GM12878 (cell line): ENCODE measurements around the gene SMIM44. TPM values are rescaled to one million over a fixed set of nuclear protein-coding genes. Genes with fewer than 3 reads are reported as not detected.

Experiments
- BCL11A ChIP-seq: IDR thresholded peaks from 2 replicates; pipeline ENCODE4 v1.6.1; 2011; ENCODE audit warnings: low read depth, low read length
- CBX5 ChIP-seq: sonication (generic); IDR thresholded peaks from 2 replicates; pipeline ENCODE4 v1.6.1; 2016; ENCODE audit warnings: low read depth, moderate library complexity, mild to moderate bottlenecking, inconsistent platforms
- ESRRA ChIP-seq: IDR thresholded peaks from 2 replicates; pipeline ENCODE4 v1.6.1; 2012; ENCODE audit warnings: mild to moderate bottlenecking, low read length, improper control_type of control experiment
- HDAC2 ChIP-seq: fragments of 200-600 bp; sonication (generic); IDR thresholded peaks from 2 replicates; pipeline ENCODE4 v1.6.1; 2017
- JUND ChIP-seq: IDR thresholded peaks from 2 replicates; pipeline ENCODE4 v1.6.1; 2012; ENCODE audit warnings: low read depth, mild to moderate bottlenecking, low read length, improper control_type of control experiment, moderate library complexity
- NFIC ChIP-seq: IDR thresholded peaks from 2 replicates; pipeline ENCODE4 v1.6.1; 2012; ENCODE audit warnings: low read depth, mild to moderate bottlenecking, inconsistent platforms, low read length, moderate library complexity
- PML ChIP-seq: IDR thresholded peaks from 2 replicates; pipeline ENCODE4 v1.6.1; 2012; ENCODE audit warnings: low read length, inconsistent platforms
- POLR2A ChIP-seq: IDR thresholded peaks from 2 replicates; pipeline ENCODE4 v1.6.1; 2011; ENCODE audit warnings: low read depth, mild to moderate bottlenecking, low read length
- RAD51 ChIP-seq: fragments of 450-650 bp; IDR thresholded peaks from 2 replicates; pipeline ENCODE4 v1.6.1; 2016; ENCODE audit warnings: moderate library complexity, mild to moderate bottlenecking, inconsistent platforms
- RFX5 ChIP-seq: IDR thresholded peaks from 2 replicates; pipeline ENCODE4 v1.6.1; 2011; ENCODE audit warnings: low read depth, low read length, improper control_type of control experiment
- SIN3A ChIP-seq: IDR thresholded peaks from 2 replicates; pipeline ENCODE4 v1.6.1; 2012; ENCODE audit warnings: low read depth, low read length, improper control_type of control experiment
- polyA plus RNA-seq, 11 experiments: library from polyadenylated mRNA; depleted of rRNA in 4 of 11; unstranded in 6 of 11; stranded (reverse) in 5 of 11; fragments of >200 nt; fragmentation: Nextera tagmentation in 4 of 11; fragmentation: Illumina TruSeq in 1 of 11; extraction: Ambion mirVana in 4 of 11; extraction: Trizol in 1 of 11; gene quantifications; 1 replicate in 1 of 11; 2 replicates in 10 of 11; pipeline versions ENCODE4 v1.2.1 to v1.2.3, GENCODE V29; 2011 to 2016; ENCODE audit warnings: inconsistent platforms in 2 of 11, missing spikeins in 2 of 11, low read depth in 1 of 11
- total RNA-seq, 4 experiments: library from RNA; depleted of rRNA in 3 of 4; stranded (reverse); fragments of >200 nt in 3 of 4; fragmentation: Illumina TruSeq in 1 of 4; extraction: Trizol in 1 of 4; gene quantifications; 2 replicates each; pipeline versions ENCODE4 v1.2.1 to v1.2.3, GENCODE V29; 2013 to 2021
- TF ChIP-seq, protein P1 (sequence below): fragments of 450-650 bp; IDR thresholded peaks from 2 replicates; pipeline ENCODE4 v1.6.1; 2018; ENCODE audit warnings: borderline replicate concordance, mild to moderate bottlenecking; ENCODE audit not compliant: partially characterized antibody
- TF ChIP-seq, protein P2 (sequence below): fragments of 450-650 bp; IDR thresholded peaks from 2 replicates; pipeline ENCODE4 v1.6.1; 2017; ENCODE audit warnings: mild to moderate bottlenecking, moderate library complexity
- TF ChIP-seq, protein P3 (sequence below): fragments of 450-650 bp; formaldehyde crosslinking; IDR thresholded peaks from 2 replicates; pipeline ENCODE4 v1.4.0; 2020; ENCODE audit warnings: mild to moderate bottlenecking, moderate library complexity
- TF ChIP-seq, protein P4 (sequence below): IDR thresholded peaks from 2 replicates; pipeline ENCODE4 v1.6.1; 2012; ENCODE audit warnings: low read depth, low read length, improper control_type of control experiment

SMIM44 gene
- total and polyA plus RNA-seq, 10 of the 15 experiments (the other 5 are each of a cell fraction or from before 2014, with no cell fraction given) = not detected

DNA sequence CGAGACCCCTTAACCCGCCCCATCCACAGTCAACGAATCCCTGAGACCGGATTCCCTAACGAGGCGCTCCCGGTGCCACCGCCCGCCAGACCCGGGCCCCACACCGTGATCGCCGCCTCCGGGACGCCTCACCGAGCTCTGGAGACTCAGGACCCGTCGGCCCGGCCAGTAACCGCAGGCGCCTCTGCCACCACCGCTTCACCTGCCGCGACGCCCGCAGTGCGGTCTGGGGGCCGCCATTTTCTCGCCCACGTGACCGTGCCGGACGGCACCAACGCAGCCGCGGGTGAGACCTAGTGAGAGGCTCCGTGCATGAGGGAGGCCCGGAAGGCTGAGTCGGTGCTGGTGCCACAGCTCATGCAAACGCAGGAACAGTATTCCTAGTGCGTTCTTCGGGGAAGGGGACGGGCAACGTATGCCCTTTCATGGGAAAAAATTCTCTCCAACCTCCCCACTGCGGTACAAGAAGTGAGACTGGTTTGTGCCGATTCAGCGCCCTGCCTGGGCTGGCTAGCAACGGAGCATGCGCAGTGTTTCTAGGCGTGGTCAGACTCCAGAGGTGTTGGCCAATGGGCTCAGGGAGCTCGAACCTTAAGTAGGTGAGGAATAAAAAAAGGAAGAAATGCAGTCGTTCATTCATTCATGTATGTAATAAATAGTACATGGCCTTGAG, 17.3 kb upstream of the SMIM44 start, which contains the start of gene DOHH (continued):
- peak; percentile 99 for TF ChIP-seq JUND
- TF ChIP-seq ESRRA = no peak
- TF ChIP-seq HDAC2 = no peak; the same call in 1 of the 2 replicates
- TF ChIP-seq NFIC = peak; percentile 74; the same call in 1 of the 2 replicates
- peak; percentile 97 for TF ChIP-seq RAD51
- TF ChIP-seq, protein P1, sequence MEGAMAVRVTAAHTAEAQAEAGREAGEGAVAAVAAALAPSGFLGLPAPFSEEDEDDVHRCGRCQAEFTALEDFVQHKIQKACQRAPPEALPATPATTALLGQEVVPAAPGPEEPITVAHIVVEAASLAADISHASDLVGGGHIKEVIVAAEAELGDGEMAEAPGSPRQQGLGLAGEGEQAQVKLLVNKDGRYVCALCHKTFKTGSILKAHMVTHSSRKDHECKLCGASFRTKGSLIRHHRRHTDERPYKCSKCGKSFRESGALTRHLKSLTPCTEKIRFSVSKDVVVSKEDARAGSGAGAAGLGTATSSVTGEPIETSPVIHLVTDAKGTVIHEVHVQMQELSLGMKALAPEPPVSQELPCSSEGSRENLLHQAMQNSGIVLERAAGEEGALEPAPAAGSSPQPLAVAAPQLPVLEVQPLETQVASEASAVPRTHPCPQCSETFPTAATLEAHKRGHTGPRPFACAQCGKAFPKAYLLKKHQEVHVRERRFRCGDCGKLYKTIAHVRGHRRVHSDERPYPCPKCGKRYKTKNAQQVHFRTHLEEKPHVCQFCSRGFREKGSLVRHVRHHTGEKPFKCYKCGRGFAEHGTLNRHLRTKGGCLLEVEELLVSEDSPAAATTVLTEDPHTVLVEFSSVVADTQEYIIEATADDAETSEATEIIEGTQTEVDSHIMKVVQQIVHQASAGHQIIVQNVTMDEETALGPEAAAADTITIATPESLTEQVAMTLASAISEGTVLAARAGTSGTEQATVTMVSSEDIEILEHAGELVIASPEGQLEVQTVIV = peak; percentile 93
- no peak for TF ChIP-seq CBX5
- TF ChIP-seq RFX5 = peak; percentile 42; the same call in 1 of the 2 replicates
- TF ChIP-seq, protein P2, sequence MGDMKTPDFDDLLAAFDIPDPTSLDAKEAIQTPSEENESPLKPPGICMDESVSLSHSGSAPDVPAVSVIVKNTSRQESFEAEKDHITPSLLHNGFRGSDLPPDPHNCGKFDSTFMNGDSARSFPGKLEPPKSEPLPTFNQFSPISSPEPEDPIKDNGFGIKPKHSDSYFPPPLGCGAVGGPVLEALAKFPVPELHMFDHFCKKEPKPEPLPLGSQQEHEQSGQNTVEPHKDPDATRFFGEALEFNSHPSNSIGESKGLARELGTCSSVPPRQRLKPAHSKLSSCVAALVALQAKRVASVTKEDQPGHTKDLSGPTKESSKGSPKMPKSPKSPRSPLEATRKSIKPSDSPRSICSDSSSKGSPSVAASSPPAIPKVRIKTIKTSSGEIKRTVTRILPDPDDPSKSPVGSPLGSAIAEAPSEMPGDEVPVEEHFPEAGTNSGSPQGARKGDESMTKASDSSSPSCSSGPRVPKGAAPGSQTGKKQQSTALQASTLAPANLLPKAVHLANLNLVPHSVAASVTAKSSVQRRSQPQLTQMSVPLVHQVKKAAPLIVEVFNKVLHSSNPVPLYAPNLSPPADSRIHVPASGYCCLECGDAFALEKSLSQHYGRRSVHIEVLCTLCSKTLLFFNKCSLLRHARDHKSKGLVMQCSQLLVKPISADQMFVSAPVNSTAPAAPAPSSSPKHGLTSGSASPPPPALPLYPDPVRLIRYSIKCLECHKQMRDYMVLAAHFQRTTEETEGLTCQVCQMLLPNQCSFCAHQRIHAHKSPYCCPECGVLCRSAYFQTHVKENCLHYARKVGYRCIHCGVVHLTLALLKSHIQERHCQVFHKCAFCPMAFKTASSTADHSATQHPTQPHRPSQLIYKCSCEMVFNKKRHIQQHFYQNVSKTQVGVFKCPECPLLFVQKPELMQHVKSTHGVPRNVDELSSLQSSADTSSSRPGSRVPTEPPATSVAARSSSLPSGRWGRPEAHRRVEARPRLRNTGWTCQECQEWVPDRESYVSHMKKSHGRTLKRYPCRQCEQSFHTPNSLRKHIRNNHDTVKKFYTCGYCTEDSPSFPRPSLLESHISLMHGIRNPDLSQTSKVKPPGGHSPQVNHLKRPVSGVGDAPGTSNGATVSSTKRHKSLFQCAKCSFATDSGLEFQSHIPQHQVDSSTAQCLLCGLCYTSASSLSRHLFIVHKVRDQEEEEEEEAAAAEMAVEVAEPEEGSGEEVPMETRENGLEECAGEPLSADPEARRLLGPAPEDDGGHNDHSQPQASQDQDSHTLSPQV = no peak
- TF ChIP-seq POLR2A = peak; percentile 98
- TF ChIP-seq SIN3A = no peak
- TF ChIP-seq, protein P3, sequence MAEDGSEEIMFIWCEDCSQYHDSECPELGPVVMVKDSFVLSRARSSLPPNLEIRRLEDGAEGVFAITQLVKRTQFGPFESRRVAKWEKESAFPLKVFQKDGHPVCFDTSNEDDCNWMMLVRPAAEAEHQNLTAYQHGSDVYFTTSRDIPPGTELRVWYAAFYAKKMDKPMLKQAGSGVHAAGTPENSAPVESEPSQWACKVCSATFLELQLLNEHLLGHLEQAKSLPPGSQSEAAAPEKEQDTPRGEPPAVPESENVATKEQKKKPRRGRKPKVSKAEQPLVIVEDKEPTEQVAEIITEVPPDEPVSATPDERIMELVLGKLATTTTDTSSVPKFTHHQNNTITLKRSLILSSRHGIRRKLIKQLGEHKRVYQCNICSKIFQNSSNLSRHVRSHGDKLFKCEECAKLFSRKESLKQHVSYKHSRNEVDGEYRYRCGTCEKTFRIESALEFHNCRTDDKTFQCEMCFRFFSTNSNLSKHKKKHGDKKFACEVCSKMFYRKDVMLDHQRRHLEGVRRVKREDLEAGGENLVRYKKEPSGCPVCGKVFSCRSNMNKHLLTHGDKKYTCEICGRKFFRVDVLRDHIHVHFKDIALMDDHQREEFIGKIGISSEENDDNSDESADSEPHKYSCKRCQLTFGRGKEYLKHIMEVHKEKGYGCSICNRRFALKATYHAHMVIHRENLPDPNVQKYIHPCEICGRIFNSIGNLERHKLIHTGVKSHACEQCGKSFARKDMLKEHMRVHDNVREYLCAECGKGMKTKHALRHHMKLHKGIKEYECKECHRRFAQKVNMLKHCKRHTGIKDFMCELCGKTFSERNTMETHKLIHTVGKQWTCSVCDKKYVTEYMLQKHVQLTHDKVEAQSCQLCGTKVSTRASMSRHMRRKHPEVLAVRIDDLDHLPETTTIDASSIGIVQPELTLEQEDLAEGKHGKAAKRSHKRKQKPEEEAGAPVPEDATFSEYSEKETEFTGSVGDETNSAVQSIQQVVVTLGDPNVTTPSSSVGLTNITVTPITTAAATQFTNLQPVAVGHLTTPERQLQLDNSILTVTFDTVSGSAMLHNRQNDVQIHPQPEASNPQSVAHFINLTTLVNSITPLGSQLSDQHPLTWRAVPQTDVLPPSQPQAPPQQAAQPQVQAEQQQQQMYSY (CRISPR knock-in tag) = no peak
- 0 out of 2 replicates have a peak, but pooled peaks have one; percentile 12 for TF ChIP-seq BCL11A
- TF ChIP-seq, protein P4, sequence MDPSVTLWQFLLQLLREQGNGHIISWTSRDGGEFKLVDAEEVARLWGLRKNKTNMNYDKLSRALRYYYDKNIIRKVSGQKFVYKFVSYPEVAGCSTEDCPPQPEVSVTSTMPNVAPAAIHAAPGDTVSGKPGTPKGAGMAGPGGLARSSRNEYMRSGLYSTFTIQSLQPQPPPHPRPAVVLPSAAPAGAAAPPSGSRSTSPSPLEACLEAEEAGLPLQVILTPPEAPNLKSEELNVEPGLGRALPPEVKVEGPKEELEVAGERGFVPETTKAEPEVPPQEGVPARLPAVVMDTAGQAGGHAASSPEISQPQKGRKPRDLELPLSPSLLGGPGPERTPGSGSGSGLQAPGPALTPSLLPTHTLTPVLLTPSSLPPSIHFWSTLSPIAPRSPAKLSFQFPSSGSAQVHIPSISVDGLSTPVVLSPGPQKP = peak; percentile 38; the same call in 1 of the 2 replicates
- TF ChIP-seq PML = no peak
